Thyroid gland (tissue), 4 donors: ENCODE measurements around the gene RAP1GAP2.

Source experiments
- POLR2A ChIP-seq, 2 donors: fragments of 450-650 bp; IDR thresholded peaks; one replicate each; pipeline ENCODE4 v1.6.1; 2017; ENCODE audit warnings: antibody characterized with exemption in 2 of 2, mild to moderate bottlenecking in 2 of 2, moderate library complexity in 1 of 2
- TF ChIP-seq, protein P1 (sequence below), 6 experiments: fragments of 200-600 bp in 3 of 6; fragments of 450-650 bp in 3 of 6; sonication (generic) in 3 of 6; IDR thresholded peaks; one replicate each; pipeline ENCODE4 v1.5.1; 2016 to 2019; ENCODE audit warnings: antibody characterized with exemption in 6 of 6, mild to moderate bottlenecking in 2 of 6, inconsistent platforms in 1 of 6, moderate library complexity in 1 of 6

GRCh38 chr17:2916461-2916860 is 120.2 kb downstream of the RAP1GAP2 start:
- TF ChIP-seq, protein P1, sequence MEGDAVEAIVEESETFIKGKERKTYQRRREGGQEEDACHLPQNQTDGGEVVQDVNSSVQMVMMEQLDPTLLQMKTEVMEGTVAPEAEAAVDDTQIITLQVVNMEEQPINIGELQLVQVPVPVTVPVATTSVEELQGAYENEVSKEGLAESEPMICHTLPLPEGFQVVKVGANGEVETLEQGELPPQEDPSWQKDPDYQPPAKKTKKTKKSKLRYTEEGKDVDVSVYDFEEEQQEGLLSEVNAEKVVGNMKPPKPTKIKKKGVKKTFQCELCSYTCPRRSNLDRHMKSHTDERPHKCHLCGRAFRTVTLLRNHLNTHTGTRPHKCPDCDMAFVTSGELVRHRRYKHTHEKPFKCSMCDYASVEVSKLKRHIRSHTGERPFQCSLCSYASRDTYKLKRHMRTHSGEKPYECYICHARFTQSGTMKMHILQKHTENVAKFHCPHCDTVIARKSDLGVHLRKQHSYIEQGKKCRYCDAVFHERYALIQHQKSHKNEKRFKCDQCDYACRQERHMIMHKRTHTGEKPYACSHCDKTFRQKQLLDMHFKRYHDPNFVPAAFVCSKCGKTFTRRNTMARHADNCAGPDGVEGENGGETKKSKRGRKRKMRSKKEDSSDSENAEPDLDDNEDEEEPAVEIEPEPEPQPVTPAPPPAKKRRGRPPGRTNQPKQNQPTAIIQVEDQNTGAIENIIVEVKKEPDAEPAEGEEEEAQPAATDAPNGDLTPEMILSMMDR (IDR thresholded peaks at IDR 0.05) = no peak
- TF ChIP-seq POLR2A (IDR thresholded peaks at IDR 0.05) = no peak
